ENCODE measurements around the gene CXCR5.

The CXCR5 gene

GRCh38 chr11:118938491-118939403 is 55.1 kb downstream of the CXCR5 start:
- no peak overlapping the region for H3K27ac ChIP-seq
- no peak for TF ChIP-seq CTCF (IDR thresholded peaks at IDR 0.05)
- H3K4me1 ChIP-seq, result peaks cover 0 to 5% (median 2%) of the 10 kb centered on the region in 4 donors
- H3K27me3 ChIP-seq, result peaks cover 0 to 5% of the 10 kb centered on the region in 2 donors
- H3K9me3 ChIP-seq, result no peaks in the 10 kb centered on the region
- no peak for DNase-seq
- no peak overlapping the region for H3K4me3 ChIP-seq
- no peaks in the 10 kb centered on the region for H3K36me3 ChIP-seq
- intact Hi-C loops (cut with DNase I; ENCODE audit: low total_unique reads), result no loop called here

- H3K4me3 ChIP-seq, result no peak overlapping the region
- H3K27ac ChIP-seq, result no peak overlapping the region
- peaks cover 0 to 5% of the 10 kb centered on the region in 2 donors for H3K27me3 ChIP-seq
- H3K36me3 ChIP-seq, result no peaks in the 10 kb centered on the region
- DNase-seq, result no peak
- TF ChIP-seq CTCF (IDR thresholded peaks at IDR 0.05), result no peak
- H3K4me1 ChIP-seq, result no peaks in the 10 kb centered on the region
- H3K9me3 ChIP-seq, result no peaks in the 10 kb centered on the region
- intact Hi-C loops (cut with DNase I; ENCODE audit: low total_unique reads), result no loop called here
Observed at GRCh38 chr11:118939404-118939915, 55.8 kb downstream of the CXCR5 start.

GRCh38 chr11:118939953-118940598 is 56.4 kb downstream of the CXCR5 start:
- H3K9me3 ChIP-seq, result no peaks in the 10 kb centered on the region
- no peaks in the 10 kb centered on the region for H3K4me1 ChIP-seq
- H3K4me3 ChIP-seq, result no peak overlapping the region
- no peaks in the 10 kb centered on the region for H3K36me3 ChIP-seq
- H3K27me3 ChIP-seq, result peaks cover 0 to 7% of the 10 kb centered on the region in 2 donors
- DNase-seq, result no peak
- TF ChIP-seq CTCF (IDR thresholded peaks at IDR 0.05), result no peak
- no peak overlapping the region for H3K27ac ChIP-seq
- intact Hi-C loops (cut with DNase I; ENCODE audit: low total_unique reads), result loop anchor here (5.0 kb wide), 1 partner anchor 253 kb away; no protein-coding TSS in a partner anchor

- TF ChIP-seq CTCF (IDR thresholded peaks at IDR 0.05), result no peak
- Histone ChIP-seq H3K9me3 (no peaks in the 10 kb centered on the region), H3K4me3 (no peak overlapping the region), H3K27ac (no peak overlapping the region), H3K36me3 (no peaks in the 10 kb centered on the region), H3K4me1 (no peaks in the 10 kb centered on the region), H3K27me3 (peaks cover 0 to 2% of the 10 kb centered on the region in 2 donors)
- intact Hi-C loops (cut with DNase I; ENCODE audit: low total_unique reads), result no loop called here
- DNase-seq, result no peak
Observed at GRCh38 chr11:118947091-118947490, 63.4 kb downstream of the CXCR5 start.

Measured in tibial artery (tissue), 4 donors.